ENCODE measurements around the gene LY6G6D.
A peak's percentile ranks its signal among the peaks of the same experiment; 100 is the strongest.

LY6G6D gene, protein sequence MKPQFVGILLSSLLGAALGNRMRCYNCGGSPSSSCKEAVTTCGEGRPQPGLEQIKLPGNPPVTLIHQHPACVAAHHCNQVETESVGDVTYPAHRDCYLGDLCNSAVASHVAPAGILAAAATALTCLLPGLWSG

DNA sequence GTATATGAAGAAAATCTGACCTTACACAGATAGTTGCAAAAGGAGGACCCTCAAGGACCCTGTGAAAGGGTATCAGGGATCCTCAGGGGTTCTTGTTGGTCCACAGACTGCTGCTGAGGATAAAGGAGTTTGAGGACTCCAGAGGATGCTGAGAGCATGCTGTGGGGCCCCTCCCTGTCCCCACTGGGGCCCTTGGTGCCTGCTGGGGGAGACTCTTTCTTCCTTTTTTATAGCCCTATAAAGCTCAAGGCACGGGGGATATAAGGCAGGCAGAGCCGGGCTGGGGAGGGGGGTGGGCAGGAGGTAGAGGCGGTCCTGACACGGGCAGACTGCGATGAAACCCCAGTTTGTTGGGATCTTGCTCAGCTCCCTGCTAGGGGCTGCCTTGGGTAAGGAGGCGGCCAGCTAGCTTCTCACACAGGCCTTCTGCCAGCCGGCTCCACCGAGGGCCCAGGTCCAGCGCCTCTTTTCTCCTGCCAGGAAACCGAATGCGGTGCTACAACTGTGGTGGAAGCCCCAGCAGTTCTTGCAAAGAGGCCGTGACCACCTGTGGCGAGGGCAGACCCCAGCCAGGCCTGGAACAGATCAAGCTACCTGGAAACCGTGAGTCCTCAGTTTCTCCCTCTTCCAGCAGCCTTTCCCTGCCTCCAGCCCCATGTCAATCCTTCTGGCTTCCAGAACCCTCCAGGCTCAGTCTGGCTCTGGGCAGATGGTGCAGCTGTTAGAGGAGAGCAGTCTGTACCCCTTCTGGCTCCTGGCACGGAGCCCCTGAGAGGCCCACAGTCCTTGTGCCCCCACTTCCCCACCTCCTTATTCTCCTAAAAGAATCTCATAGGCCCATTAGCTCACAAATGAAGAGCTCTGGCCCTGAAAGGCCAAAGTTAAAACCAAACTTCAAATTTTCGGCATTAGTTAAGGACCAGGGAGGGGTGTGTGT lies at the start of gene LY6G6D:
Gene LY6G6D, plus strand, starts transcription at position 327 of the 937 bp plus-strand sequence. Its CDS starts 8 bp downstream, at position 335.
- DNase-seq (ENCODE audit: low read depth), result no peak

GRCh38 chr6:31665501-31666336 lies 49.4 kb upstream of the LY6G6D start, which contains the start of gene CSNK2B:
TSS of gene CSNK2B (plus strand) at chr6:31666080. CDS start at chr6:31666832, 752 bp downstream.
- peak; percentile 95 for DNase-seq (ENCODE audit: low read depth)

DNA sequence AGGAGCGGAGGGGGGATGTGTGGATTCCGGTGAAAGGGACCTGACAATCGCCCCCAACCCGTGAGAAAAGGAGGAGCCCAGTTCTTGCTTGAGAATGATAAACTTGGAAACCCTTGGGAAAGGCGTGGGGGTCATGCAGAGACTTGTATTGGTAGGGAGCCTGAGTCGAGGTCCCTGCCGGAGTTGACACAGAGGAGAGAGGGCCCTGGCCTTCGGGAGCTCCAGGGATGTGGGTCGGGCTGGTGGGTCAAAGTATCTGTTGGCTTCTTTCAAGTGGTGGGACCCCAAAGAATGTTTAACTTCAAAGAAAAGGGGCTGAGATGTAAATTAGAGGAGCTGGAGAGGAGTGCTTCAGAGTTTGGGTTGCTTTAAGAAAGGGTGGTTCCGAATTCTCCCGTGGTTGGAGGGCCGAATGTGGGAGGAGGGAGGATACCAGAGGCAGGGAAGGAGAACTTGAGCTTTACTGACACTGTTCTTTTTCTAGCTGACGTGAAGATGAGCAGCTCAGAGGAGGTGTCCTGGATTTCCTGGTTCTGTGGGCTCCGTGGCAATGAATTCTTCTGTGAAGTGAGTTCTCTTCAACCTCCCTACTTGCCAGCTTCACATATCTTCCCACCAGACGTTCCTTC lies 48.7 kb upstream of the LY6G6D start:
- DNase-seq (ENCODE audit: low read depth), result no peak

DNA sequence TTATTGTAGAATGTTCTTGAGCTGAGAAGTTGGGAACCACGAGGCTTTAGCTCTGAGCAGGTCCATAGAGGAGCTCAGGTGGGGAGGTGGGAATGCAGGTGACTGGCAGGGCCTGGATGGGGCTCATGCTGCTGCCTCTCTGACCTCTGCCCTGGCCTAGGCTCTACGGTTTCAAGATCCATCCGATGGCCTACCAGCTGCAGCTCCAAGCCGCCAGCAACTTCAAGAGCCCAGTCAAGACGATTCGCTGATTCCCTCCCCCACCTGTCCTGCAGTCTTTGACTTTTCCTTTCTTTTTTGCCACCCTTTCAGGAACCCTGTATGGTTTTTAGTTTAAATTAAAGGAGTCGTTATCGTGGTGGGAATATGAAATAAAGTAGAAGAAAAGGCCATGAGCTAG lies 45.5 kb upstream of the LY6G6D start, which contains the start of gene LY6G5B:
Gene LY6G5B, plus strand, starts transcription at position 301 of the 400 bp plus-strand sequence. CDS start 975 bp downstream, outside the sequence.
- no peak for DNase-seq (ENCODE audit: low read depth)

DNA sequence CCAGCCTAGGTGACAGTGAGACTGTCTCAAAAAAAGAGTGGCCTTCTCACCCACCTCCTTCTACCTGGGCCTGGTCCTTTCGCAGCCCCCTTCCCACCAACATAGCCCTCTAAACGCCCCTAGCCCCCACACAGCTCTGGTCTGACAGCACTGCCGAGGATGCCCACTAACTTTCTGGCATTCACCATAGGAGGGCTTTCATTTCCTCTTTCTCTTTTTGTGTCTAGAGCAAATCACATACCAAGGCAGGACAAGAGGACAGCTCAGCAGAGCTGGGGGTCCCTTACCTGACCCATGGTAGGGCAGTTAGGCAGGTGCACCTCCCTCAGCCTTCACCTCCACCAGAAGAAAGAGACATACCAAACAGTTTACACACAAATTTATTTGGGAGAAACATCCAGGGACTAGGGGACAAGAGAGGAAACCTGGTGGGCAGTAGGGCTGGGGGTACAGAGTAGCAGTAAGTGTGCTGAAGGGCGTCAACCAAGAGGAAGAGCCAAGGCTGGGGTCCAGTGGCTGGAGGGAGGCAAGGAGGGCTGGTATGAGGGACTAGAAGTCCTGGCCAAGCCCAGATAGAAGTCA lies 38.7 kb upstream of the LY6G6D start:
- DNase-seq (ENCODE audit: low read depth), result no peak

DNA sequence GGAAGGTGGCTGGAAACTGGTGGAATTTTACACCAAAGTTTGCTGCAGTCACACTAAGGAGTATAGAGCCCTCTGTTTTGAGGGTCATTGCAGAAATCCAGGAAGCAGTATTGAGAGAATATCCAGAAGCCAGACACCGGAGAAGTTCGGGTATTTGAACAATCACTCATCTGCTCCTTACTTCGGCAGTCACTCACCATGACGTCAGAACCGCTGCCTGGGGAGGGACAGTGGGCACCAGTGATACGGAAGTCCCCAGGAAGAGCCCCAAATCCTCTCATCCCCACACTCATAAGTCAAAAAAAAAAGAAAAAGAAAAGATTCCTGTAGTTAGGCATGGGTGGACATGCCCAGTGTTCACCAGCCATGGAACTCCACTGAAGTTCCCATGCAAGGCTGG lies 38.2 kb upstream of the LY6G6D start:
- no peak for DNase-seq (ENCODE audit: low read depth)

DNA sequence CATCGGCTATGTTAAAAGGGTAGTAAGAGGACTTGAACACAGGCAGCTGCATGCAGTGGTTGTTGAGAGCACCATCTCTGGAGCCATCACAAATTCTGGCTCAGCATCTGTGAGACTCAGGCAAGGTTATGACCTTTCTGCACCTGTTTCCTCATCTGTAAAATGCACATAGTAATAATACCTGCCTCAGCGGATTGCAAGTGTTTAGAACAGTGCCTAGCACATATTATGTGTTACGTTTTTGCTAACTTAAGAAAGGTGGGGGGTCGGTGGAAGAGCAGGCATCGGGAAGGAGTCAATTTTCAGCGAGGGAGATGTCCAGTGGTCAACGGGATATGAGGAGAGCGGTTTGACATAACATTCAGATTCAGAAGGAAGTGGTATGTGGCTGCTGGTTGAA lies 37.2 kb upstream of the LY6G6D start:
- DNase-seq (ENCODE audit: low read depth), result no peak

GRCh38 chr6:31680226-31681134 lies 34.7 kb upstream of the LY6G6D start, which contains the start of gene LY6G5C:
TSS of gene LY6G5C (minus strand) at chr6:31681067. CDS start at chr6:31680373, 694 bp downstream.
- peak; percentile 56 for DNase-seq (ENCODE audit: low read depth)

DNA sequence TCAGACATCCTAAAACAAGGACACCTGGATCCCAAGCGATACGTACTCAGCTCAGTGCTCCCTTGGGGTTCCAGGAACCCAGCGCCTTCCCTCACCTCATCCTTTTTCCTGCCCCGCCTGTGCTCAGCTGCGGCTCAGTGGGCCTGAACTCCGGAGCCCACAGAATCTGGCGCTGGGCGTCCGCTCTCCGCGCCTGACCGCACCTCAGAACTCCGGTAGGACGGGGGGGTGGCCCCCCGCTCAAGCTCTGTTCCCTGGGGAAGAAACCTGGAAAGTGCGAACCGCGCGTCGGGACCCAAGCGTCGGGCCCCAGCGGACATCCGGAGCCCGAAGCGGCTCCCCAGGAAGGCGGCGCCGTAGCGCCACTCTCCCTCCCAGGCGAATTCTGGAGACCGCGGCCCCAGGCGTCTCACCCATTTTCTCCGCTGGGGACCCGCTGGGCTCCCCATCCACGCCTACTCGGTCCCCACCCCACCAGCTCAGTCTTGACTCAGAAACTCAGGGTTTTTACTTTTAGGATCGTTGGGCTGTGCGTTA lies 33.9 kb upstream of the LY6G6D start:
- no peak for DNase-seq (ENCODE audit: low read depth)

DNA sequence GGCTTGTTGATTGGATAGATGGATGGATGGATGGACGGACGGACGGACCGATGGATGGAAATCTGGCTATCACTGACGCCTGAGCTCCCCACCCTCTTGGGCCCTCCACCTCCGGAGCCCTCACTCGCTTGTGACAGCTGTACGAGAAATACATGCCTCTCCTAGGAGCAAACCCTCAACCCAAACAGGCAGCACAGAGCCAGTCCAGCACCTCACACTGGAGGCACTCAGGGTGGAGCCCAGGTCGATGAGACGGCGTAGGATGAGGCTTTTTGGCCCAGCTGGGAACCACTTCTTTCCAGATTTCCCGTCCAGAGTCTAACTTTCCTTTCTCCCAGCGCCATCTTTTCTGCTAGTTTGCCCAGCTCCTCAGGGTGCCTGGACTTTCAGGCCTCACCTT lies 31.6 kb upstream of the LY6G6D start:
- no peak for DNase-seq (ENCODE audit: low read depth)

GRCh38 chr6:31686483-31686882 lies 28.7 kb upstream of the LY6G6D start:
- DNase-seq (ENCODE audit: low read depth), result no peak

- no peak for DNase-seq (ENCODE audit: low read depth)
Observed at GRCh38 chr6:31687321-31687720, 27.8 kb upstream of the LY6G6D start.

DNA sequence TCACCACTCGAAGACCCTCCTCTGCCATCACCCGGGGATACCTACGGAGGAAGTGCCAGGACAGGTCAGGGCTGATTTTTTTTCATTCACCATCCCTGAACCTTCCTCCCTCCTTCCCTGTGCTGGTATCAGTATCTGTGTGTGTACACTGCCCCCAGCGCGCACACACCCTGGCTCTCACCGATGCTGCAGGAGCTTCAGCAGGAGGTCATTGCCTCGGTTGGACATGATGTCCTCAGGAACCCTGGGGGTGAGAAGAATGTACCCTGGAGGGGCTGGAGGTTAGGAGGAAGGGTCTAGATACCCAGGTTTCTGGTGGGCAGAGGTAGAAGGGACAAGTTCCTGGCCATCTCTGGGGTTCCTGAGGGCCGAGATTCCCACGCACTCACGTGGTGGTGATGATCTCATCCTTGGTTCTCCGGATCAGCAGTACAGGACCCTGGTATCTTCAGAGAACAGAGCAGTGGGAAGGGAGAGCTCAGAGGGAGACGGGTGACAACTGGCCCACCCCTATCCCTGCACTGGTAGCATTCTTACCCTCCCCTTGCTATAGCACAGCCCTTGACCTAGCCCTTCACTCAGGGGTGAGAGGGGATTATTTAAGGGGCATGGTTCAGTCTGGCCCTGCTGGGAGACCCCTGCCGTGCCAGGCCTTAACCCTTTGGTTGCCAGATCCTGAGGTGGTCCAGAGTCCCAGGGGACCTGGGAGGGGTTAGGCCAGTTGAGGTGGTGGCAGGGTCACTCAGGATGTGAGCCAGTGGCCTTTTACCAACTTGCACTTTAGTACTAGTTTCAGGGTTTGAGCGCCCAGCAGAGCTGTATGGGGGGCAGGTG lies 27.1 kb upstream of the LY6G6D start:
- DNase-seq (ENCODE audit: low read depth), result no peak

DNA sequence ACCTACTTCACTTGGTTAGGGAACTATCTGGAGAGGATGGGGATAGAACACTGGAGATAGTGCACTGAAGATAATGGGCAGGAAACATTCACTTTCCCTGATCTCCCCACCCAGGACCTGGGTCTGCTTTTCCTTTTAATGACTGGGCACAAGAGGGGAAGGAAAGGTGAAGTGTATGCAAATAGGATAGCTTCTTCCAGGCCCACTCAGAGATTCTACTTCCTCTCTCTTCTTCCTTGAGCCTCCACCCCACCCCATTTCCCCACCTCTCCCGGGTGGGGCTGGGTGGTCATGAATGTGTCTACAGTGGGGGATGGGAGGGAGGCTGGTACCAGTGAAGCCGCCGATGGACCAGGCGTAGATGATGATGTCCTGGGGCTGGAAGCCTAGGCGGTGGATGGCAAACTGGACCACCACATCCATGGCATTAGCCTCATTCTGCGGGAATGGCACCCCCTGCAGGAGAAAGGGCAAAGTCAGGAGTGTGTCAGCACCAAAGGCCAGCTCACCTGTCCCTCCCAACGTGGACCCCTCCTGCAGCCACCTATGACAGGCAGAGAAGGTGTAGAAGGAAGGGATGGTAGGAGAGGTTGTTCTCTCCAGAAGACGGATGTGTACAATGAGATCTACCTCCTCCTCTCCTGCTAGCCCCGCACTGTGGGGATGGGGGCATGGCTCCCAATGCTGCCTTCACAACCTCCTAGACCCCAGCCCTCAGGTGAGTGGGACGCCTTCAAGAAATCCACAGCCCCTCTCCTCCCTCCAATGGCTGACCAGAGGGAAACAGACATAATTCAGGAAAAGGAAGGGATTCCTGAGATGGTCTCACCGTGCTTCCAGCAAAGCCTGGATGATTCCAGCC lies 25.7 kb upstream of the LY6G6D start:
- no peak for DNase-seq (ENCODE audit: low read depth)

GRCh38 chr6:31690231-31691077 lies 24.7 kb upstream of the LY6G6D start:
- no peak for DNase-seq (ENCODE audit: low read depth)

GRCh38 chr6:31691078-31691463 lies 24.1 kb upstream of the LY6G6D start:
- DNase-seq (ENCODE audit: low read depth), result no peak

- DNase-seq (ENCODE audit: low read depth), result no peak
Observed at GRCh38 chr6:31691564-31692108, 23.5 kb upstream of the LY6G6D start.
